GM19240 (cell line): ENCODE data around the gene CSRP2.

ENCODE experiments used
- DNase-seq: peaks from one replicate; pipeline ENCODE4 v3.0.0; 2011; ENCODE audit warnings: low spot score; ENCODE audit not compliant: insufficient read length

CSRP2 gene

DNA sequence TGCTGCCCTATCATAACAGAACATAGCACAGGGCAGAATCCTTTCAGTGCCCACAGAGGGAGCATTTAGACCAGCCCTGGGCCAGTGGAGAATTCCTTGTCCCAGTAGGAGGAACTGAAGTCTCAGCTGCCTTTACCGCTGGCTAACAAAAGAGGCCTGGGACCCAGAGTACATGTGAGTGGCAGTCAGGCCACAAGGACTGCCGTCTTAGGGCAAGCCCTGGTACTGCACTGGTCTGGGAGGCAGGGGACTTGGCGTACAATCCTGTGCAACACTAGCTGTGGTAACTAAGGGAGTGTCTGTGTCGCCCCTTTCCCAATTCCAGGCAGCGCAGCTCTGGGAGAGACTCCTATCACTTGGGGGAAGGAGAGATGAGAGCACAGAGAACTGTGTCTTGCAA, 17.0 kb upstream of the CSRP2 start:
- DNase-seq = no peak

DNA sequence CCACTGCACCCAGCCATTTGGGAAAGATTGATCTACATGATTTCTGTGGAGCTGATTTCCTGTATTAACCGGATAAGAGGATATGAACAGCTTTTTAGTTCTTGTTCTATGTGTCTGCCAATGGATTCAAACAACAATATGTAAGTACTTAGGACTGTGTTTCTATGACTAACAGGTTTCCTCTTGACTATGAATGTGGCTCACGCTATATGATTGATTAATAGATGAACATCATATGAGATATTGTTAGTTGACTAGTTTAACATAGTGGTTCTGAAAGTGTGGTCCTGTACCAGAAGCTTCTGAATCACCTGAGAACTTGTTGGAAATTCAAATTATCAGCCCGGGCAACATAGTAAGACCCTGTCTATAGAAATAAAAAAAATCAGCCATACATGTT, 12.8 kb upstream of the CSRP2 start:
- DNase-seq = no peak

DNA sequence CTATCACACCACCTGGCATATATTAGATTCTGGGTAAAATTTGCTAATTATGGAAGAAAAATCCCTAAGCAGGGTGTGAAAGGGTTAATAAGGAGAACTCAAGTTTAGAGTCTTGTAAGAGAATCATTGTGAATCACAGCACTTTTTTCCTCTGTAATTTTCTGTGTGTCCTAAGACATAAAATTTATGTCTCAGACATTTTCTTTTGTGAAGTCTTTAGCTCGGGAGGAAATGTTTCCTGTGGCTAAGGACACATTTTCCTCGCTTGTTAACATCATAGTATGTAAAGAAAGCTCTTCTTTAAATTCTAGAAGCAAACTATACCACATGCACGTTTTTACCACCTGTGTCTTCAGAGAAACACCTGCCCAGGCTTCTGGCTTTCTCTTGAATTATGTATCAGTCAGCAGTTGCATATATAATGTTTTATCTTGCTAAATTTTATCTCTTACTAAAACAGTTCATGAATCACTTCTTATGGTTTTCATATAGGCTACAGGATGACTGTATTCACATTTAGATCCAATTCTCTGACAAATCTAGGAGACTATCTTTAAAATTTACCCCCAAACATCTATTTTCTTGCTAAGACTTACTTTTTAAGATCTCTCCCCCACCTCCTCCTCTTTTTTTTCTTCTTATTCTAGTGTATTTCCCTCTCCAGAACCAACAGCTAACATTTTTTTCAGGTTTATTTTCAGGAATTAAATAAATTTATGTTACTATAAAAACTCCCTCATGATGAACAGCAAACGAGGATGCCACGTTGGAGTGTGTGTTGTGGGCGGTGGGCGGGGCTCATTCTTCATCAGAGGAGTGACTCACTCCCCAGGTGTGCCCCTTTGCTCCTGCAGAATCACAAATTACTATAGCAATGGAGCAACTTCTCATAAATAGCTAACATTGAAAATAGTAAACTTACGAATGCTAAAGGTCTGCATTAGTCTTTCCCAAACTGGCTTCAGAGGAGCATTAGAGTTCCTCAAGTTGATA, 11.6 kb upstream of the CSRP2 start:
- no peak for DNase-seq

DNA sequence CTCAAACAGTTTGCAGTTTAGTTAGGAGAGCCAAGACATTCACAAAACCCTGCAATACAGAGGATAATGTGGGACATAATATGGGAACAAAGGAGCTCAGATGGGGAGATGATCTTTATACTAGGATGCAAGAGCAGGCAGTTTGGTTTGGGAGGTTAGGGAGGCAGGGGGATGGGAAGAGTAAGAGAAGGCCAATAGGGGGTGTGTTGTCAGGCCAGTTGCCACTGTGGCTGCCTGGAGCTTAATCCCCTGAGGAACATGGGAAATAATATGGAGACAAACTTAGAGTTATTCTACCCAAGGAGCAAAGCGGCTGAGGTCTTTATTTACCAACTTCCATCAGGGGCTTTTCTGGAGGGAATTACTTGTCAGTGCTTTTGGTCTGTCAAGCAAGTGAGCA, 10.0 kb upstream of the CSRP2 start:
- DNase-seq = no peak

DNA sequence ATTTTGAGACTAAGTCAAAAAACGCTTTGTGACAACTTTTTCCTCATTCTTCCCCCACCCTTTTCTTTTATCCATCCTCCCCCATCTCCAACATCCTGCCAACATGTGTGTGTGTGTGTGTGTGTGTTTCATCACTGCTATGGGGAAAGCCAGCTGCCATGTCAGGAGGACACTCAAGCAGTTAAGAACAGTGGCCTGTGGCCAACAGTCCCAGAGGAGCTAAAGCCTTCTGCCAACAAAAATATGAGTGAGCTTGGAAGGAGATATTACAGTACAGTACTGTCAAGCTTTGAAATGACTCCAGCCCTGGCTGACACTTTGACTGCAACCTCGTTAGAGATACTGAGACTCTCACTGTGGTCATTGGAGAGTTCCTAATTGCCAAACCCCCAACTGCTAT, 5.0 kb upstream of the CSRP2 start:
- no peak for DNase-seq

DNA sequence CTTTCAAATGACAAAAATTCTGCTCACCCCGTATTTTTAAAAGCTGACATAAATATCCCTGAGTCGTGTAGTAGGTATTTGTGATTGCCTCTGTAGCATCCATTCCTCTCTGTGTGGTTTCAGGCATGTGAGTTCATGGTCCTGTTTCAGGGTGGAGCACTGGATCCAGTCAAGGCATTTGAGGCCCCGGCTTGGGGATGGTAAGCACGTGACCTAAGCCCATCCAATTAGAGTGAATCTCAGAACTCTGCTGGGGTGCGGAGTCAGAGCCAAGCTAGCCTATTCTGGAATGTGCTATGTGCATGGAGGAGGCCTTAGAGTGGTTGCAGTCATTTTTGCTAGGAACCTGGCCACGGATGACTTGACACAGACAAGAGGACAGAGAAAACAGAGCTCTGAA, 4.3 kb upstream of the CSRP2 start:
- DNase-seq = no peak

DNA sequence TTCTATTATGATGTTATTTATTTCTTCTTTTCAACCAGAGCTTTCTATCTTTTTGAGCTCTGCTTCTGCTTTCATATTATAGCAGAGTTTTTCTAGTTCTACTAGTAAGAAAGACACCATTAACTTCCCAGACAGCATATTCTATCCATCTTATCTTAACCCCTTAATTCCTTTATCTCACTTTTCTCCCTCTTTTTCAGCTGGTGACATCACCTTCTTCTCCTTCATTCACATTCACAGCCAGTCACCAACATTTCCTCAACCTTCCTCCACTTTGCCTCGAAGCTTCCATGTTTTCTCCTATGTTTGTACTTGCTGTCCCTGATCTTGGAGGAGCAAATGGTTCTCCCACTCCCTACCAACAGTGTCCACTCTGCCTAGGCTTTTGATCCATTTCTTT, 3.5 kb upstream of the CSRP2 start:
- no peak for DNase-seq

DNA sequence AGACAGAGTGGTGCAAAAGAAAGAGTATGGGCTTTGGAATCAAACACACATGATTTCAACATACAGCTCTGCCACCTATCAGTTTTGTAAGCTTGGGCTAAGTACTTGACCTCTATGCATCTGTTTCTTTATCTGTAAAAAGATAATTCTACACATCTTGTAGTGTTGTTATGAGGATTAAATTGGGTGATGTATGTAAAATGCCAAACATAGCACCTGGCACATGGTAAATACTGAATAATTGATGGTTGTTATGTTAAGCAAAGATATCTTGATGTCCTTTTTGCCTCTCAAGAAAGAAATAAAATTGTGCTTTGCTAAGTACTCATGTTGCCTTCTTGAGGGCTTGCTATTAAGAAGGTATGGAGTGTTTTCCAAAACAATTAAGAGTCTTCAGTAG, 2.3 kb upstream of the CSRP2 start:
- no peak for DNase-seq

DNA sequence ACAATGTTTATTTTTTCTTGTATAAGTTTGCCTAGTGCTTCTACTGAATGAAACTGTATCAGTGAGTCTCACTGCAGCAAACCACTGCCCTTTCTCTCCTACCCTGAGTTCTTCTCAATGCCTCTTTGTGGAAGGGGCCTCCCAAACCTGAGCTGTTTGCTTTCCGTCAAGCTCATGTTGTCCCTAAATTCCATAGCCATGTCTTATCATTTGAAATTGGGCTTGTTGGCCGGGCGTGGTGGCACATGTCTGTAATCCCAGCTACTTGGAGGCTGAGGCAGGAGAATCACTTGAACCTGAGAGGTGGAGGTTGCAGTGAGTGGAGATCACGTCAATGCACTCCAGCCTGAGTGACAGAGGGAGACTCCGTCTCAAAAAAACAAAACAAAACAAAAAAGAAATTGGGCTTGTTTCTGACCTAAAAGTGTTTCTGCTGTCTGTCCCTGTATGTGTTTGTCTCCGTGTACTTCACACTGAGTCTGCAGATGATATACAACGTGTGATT, 1.8 kb upstream of the CSRP2 start:
- no peak for DNase-seq

DNA sequence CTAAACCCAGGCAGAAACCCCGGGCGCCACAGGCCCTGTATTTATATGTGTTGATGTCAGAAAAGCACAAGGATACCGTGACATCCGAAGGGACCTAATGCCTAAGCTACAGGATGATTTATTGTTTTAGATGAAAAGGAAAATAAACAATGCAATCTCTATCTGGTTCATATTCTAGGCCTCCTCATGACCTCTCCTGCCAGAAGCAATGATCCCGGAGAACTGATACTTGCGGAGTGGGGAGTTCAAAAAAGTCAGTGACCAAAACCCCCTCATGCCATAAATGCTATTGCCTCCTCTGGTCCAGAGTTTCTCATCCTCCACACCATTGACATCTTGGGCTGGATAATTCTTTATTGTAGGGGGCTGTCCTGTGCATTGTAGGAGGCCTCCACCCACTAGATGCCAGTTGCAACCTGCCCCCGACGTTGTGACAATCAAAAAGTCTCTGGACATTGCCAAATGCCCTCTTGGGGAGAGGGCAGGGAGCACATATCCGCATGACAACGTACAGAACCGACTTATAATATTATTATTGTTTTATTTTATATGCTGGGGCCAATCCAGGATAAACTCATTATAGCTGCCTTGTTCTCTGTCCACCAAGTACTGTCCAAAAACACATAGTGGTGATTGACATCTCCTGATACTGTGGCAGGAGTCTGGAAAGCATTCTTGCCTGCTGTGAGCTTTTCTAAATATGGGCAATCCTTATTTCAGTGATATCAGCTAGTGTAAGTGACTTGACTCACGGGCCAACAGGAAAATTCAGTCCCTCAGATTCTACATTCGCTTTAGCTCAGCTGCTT, 1.1 kb upstream of the CSRP2 start:
- DNase-seq = no peak

DNA sequence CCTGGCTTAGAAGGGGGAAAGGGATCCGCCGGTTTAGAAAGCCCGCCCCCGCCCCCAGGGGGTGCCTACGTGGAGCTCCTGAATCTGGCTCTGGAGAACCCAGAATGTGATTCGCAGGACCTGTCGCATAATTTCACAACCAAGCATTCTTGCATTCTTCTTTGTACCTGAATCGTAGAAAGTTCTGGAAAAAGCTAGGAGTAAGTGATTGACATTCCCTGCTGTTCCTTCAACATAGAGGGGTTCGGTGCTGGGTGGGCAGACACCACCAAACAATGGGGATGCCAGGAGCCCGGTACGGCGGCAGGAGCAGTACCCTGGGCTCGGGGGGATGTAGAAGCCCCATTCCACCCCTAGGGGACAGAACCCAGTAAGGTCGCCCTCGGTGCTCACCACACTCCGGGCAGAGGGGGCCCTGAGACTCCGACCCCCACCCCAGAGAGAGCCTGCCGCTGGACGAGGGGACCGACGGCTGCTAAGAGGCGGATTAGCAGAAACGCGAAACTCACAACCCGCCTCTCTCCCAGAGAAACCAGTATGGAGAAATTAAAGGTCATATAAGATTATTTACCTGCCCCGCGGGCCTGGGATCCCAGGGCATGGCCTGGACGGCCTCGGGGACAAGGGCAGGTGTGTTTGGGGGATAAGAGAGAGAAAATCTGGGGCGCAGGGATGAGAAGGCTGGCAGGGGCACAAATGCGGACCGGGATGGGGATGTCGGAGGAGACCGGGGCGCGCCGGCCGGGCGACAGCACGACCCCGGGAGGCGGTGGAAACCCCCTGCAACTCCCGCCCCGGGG, 520 bp downstream of the CSRP2 start:
- no peak for DNase-seq

DNA sequence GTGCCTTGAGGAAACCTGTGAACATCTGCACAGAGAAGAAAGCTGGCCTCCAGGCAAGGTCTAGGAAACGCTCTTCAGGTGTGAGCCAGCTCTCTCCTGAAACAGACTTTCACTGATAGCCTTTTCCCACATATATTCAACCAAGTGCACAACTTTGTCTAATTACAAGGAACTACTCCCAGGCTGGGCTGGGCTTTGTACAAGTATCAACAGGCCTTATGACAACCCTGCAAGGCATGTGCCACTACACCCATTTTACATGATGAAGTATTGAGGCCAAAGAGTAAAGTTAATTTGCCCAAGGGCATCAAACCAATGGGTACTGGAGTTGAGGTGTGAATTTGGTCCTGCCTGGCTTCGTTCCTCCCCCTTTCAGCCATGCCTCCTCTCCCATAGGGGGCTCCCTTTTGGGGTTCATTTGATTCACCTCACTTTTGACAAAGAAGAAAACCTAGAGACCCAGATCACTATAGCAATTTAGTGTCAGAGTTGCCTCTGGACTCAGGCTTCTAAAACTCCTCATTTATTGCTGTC, 2.1 kb downstream of the CSRP2 start:
- DNase-seq = no peak

DNA sequence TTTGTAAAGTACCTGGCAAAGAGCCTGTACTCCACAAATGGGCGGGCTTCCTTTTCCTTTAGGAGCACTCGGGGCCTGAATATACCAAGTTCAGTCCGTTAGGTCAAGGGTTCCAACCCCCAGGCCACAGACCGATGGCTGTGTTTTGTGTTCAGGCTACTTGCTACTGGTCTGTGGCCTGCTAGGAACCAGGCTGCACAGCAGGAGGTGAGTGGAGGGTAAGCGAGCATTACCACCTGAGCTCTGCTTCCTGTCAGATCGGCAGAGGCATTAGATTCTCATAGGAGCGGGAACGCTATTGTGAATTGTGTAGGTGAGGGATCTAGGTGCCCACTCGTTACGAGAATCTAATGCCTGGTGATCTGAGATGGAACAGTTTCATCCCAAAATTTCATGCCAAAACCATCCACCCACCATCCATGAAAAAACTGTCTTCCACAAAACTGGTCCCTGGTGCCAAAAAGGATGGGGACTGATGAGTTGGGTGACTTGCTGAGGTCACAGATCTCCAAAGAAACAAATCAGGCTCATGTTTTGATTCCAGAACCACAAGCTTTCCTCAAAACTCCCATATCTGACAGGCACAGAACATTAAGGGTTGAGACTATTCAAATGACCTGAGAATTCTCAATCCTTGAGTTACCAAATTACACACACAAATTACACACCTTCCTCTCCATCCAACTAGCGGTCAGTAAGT, 4.2 kb downstream of the CSRP2 start:
- DNase-seq = no peak

DNA sequence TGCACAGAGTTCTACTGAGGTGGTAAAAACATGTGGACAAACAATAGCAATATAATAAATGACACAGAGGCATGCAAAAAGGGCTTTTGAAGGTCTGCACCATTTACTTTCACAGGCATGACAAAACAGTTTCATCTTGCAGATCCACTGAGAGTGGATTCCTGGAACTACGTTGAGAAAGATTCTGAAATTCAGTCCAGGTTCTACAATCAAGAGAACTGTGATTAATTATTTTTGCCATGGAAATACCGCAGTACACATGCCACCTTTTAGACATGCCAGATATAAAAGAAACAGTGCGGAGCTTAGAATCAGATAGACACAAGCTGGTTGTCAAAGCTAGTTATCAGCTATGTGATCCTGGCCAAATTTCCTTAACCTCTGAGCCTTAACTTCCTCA, 4.8 kb downstream of the CSRP2 start:
- no peak for DNase-seq

DNA sequence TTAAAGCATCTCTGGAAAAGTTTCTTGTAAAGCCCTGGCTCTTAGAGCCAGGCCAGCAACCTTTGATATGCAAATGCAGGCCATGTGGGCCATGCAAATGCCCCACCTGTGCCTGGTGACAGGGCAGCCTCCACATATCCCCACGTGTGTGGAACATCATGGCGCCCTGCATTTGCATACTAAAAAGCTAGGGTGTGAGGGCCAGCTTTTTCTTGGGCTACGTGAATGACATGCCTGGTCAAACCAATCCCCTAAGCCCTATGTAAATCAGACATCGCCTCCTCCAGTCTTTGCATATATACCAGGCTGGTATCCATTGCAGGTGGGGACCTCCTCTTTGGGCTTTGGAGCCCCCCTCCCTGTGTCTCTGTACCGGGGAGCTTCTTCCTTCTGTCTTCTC, 6.4 kb downstream of the CSRP2 start:
- no peak for DNase-seq

DNA sequence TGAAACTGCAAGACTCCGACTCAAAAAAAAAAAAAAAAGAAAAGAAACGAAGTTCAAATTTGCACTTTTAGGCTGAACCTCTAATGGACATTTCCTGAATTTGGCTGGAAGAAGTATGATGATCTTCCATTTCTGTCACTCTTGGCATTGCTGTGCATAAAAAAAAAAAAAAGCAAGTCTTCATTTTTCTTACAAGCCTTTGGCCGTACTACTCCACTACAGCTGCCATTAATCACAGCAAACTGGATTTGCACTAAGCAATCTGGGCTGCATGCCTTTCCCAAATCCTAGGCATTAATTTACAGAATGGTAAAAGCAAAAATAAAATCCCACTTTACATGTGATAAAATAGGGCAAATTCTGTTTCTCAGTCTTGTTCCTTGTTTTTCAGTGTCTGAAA, 7.1 kb downstream of the CSRP2 start:
- DNase-seq = no peak

DNA sequence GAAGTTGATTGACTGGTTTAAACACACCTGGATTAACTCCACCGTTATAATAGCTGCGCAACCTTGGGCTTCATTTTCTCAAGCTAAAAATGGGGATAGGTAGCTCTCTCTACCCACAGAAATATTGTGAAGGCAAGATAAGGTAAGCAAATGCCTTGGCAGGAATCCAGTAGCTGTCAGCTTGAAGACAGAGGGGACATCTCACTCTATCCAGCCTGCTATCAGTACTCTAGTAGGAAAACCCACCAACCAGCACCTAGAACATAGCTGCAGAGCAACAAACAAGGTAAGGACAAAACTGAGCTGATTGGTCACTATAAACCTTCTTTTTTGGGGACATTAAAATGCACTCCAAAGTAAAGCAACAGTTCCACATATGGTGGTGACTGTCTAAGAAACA, 7.7 kb downstream of the CSRP2 start:
- DNase-seq = no peak

DNA sequence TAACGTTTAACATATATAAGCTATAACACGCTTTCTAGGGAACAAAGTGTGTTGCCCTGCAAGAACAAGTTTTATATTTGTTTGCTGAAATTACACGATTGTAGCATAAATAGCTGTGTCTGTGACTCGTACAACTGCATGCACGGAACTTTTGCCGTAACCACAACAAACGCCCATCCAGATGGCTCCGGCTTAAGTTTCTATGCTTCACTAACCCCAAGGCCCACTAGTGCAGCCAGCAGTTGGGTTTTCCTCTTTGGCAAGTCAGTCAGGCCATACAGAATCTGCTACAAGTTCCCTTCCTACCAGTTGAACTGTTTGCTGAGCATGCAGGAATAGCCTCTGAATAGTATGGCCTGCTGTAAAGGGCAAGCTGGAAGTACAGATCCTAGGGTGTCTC, 12.1 kb downstream of the CSRP2 start:
- no peak for DNase-seq

DNA sequence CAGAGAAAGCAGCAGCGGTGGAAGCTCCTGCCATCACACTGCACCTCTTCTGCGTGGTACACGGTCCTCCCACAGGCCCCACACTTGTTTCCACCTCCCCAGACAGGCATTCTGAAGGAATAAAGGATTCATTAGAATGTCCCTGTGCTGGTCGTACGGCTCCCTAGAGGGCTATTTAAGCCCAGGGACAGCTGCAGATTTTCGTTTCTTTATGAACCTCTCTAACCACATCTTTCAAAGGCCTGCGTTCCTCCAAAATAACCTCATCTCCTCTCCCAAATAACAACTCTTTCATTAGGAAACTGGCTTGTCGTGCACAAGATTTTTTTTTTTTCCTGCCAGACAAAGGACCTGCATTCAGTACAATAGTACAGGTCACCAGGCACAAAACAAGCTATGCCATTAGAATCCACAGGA, 12.7 kb downstream of the CSRP2 start:
- no peak for DNase-seq

DNA sequence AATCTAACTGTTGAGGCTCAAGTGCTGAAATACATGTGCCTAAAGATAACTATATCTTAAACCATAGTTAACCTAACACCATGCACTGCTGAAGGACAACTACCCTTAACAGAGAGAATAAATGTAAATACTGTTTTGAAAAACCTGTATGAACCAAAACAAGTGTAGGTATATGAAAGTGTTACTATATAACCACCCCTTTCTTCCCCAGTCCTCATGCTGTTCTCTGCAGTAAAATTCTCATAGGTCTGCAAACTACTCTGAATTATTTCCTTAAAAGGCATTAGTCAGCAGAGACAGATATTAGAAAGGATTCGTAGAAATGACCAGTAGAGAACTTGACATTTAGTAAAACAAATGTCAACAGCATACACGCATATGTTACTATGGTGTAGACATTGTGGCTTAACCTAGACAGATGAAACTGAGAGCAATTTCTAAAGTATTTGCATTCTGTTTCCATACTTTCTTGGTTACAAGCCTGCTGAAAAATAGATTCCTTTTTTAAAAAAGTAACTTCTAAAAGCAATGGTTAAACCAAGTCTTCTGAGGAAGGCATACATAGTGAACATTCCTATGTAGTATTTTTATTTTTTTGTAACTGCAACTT, 13.9 kb downstream of the CSRP2 start:
- DNase-seq = no peak
